ENCODE measurements around the gene GPR142.
"Not testable (repeated sequence)": the region's sequence is repeated elsewhere in the genome, so short reads cannot be mapped to it uniquely, and the experiment has no call there.

Gene GPR142

GRCh38 chr17:74394977-74395376, 27.7 kb downstream of the GPR142 start:
- no peak for DNase-seq

- DNase-seq, result no peak
Measured at GRCh38 chr17:74396567-74396966, 29.3 kb downstream of the GPR142 start.

- no peak for DNase-seq
Measured at GRCh38 chr17:74402048-74402447, 34.7 kb downstream of the GPR142 start.

- no peak for DNase-seq
Measured at GRCh38 chr17:74403512-74404137, 36.3 kb downstream of the GPR142 start.

DNA sequence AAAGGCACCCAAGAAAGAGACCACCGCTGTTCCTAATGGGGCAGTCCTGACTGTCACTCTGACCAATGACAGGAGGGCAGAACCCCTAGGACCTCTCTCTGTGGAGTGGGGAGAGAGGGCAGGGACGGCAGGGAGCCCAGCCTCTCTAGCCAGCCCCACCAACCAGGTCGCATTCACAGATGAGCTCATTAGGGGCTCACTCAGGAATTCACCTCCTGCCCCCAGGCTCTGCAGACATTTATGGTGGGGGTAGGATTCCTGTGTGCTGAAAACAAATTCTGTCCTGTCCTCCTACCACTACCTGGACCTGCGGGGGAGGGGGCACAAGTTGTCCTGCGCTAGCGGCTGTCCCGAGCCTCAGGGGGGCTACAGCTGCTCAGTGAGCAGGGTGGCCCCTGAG, 36.9 kb downstream of the GPR142 start:
- DNase-seq, result no peak

DNA sequence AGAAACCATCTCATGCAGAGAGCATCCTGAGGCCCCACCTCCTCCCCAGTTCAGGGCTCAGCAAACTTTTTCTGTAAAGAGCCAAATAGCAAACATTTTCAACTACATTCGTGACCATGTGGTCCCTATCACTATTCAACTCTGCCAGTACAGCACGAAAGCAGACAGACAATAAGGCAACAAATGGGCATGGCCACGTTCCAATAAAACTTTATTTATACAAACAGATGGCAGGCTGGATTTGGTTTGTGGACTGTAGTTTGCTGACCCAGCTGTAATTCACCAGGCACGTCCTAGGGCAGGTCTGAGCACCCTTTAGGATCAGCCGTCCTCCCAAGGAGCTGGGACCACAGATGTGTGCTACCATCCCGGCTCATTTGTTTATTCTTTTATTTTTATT, 37.5 kb downstream of the GPR142 start:
- no peak for DNase-seq

GRCh38 chr17:74405311-74405710, 38.0 kb downstream of the GPR142 start:
- not testable (repeated sequence) for DNase-seq

DNA sequence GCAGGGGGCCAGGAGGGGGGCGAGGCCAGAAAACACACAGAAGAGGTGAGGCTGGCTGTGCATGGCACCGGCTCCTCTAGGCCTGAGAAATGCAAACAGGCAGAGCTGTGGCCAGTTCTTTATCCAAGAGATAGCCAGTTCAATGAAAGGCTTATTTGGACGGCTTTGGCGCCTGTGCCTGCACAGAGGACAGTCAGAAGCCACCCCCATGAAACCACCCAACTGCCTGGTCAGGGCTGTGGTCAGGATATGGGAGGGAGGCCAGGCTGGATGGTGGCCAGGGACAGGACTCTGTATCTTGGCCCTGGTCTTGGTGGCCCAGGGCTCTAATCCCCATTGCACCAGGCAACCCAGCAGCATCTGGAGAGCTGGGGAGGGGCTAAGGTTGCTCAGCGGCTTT, 40.1 kb downstream of the GPR142 start:
- no peak for DNase-seq

DNA sequence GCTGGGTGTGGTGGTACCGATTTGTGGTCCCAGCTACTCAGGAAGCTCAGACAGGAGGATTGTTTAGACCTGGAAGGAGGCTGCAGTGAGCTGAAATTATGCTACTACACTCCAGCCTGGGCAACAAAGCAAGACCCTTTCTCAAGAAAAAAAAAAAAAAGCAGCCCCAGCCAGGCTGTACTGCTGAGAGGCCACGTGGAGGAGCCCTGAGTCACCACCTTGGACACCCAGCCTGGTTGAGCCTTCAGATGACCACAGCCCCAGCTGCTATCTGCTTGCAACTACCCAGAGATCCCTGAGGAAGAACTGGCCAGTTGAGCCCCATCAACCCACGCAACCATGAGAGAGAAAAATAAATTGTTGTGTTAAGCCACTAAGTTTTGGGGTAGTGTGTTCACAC, 41.0 kb downstream of the GPR142 start:
- no peak for DNase-seq

DNA sequence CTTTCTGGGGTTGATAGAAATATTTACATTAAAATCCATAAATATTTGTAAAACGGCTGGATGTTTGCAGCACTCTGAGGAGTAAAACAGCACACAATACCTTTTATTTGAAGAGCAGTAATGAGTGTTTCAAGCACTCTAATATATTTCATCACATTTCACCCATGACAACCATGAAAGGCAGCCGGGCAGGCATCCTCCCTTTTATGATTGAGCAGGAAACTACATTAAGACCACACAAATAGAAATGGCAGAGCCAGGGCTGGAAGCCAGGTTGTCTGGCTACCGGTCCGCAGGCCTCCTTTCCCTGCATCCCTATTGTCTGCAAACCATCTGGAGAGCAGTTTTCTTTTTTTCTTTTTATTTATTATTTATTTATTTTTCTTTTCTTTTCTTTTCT, 41.5 kb downstream of the GPR142 start:
- DNase-seq, result no peak

DNA sequence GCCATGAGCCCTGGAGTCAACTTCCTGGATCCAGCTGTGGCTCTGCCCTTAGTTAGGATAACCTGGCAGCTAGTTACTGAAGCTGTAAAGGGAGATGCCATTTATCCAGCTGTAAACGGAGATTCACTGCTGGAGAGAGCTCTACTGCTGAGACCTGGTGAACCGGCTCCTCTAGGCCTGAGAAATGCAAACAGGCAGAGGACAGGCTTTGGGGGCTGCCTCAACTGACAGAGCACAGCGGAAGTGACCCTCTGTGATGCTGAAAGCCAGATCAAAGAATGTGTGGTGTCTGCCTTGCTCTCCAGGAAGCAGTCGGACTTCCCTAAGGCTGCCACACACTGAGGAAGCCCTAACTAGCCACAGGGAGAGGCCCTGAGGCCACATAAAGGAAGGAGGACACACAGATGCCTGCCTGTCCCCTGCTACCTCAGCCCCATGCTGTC, 42.7 kb downstream of the GPR142 start:
- no peak for DNase-seq

GRCh38 chr17:74412581-74412980, 45.3 kb downstream of the GPR142 start:
- DNase-seq, result no peak

- no peak for DNase-seq
Measured at GRCh38 chr17:74413491-74413890, 46.2 kb downstream of the GPR142 start.

DNA sequence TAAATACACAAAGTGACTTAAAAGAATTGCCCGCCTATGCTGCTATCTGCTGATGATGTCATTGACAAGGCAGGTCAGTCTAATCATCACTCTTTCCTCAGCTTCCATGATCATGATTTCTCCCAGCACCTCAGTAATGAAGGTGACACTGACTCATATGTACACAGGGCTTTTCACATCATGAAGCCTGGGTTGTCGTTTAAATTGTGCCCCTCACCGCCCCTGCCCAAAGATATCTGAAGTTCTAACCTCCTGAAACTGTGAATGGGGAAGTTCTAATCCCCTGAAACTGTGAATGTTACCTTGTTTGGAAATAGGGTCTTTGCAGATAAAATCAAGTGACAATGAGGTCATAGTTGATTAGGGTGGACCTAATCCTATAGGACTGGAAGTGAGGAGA, 47.2 kb downstream of the GPR142 start:
- DNase-seq, result no peak

- DNase-seq, result no peak
Measured at GRCh38 chr17:74415608-74416396, 48.5 kb downstream of the GPR142 start.

- no peak for DNase-seq
Measured at GRCh38 chr17:74417178-74418045, 50.1 kb downstream of the GPR142 start.

GRCh38 chr17:74419928-74420411, 52.7 kb downstream of the GPR142 start:
- no peak for DNase-seq

All from NCI-H1694 treated with DMSO at 0.1 percent for 48 hours (cell line).